Measurements from ENCODE around the gene METTL24.

DNA sequence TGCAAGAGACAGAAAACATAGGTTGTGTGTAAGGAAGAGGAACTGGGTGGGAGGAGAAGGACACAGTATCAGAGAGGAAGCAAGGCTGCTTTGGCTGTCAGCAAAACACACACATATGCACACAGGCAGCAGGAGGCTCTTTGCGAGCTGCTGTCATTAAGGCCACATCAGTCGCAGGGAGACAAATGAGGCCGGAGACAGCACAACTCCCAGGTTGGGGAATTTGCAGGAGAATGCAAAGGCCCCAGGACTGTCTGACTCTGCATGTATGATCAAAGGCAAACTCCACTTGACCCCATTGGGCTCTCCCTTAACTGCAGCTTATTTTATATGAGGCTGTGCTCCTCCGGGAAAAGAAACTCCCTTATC is 35.3 kb downstream of the METTL24 start:
- TF ChIP-seq, protein P1, sequence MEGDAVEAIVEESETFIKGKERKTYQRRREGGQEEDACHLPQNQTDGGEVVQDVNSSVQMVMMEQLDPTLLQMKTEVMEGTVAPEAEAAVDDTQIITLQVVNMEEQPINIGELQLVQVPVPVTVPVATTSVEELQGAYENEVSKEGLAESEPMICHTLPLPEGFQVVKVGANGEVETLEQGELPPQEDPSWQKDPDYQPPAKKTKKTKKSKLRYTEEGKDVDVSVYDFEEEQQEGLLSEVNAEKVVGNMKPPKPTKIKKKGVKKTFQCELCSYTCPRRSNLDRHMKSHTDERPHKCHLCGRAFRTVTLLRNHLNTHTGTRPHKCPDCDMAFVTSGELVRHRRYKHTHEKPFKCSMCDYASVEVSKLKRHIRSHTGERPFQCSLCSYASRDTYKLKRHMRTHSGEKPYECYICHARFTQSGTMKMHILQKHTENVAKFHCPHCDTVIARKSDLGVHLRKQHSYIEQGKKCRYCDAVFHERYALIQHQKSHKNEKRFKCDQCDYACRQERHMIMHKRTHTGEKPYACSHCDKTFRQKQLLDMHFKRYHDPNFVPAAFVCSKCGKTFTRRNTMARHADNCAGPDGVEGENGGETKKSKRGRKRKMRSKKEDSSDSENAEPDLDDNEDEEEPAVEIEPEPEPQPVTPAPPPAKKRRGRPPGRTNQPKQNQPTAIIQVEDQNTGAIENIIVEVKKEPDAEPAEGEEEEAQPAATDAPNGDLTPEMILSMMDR (IDR thresholded peaks at IDR 0.05), result no peak
- no peak for TF ChIP-seq POLR2A (IDR thresholded peaks at IDR 0.05)
